Ishikawa (cell line): ENCODE results near the gene QPCTL.

ENCODE experiments used
- CEBPB ChIP-seq: IDR thresholded peaks from 2 replicates; pipeline ENCODE4 v1.6.1; 2012
- EP300 ChIP-seq: IDR thresholded peaks from 2 replicates; pipeline ENCODE4 v1.6.1; 2012; ENCODE audit warnings: borderline replicate concordance
- NFIC ChIP-seq: IDR thresholded peaks from 2 replicates; pipeline ENCODE4 v1.6.1; 2012
- RAD21 ChIP-seq: IDR thresholded peaks from 2 replicates; pipeline ENCODE4 v1.6.1; 2012; ENCODE audit warnings: low read depth
- REST ChIP-seq: IDR thresholded peaks from 2 replicates; pipeline ENCODE4 v1.6.1; 2012; ENCODE audit warnings: low read depth, mild to moderate bottlenecking
- TAF1 ChIP-seq: IDR thresholded peaks from 2 replicates; pipeline ENCODE4 v1.6.1; 2012; ENCODE audit warnings: low read depth, mild to moderate bottlenecking
- TCF12 ChIP-seq: IDR thresholded peaks from 2 replicates; pipeline ENCODE4 v1.6.1; 2012; ENCODE audit warnings: low read depth
- YY1 ChIP-seq: IDR thresholded peaks from 2 replicates; pipeline ENCODE4 v1.6.1; 2012; ENCODE audit warnings: low read depth

- peak; percentile 15; the same call in 1 of the 2 replicates for TF ChIP-seq TAF1
- TF ChIP-seq CEBPB = no peak
- TF ChIP-seq RAD21 = no peak
- no peak for TF ChIP-seq REST
- no peak for TF ChIP-seq EP300
- TF ChIP-seq YY1 = no peak
- no peak for TF ChIP-seq NFIC
- no peak for TF ChIP-seq TCF12
Observed at GRCh38 chr19:45670670-45671453, 21.6 kb upstream of the QPCTL start.
